Parathyroid adenoma (tissue), 2 donors: ENCODE results near the gene PRKG1.

Experiments
- H2AFZ ChIP-seq: fragments of 300-600 bp; sonication (generic); one replicate; pipeline ENCODE4 v1.7.0; 2017; ENCODE audit warnings: antibody characterized with exemption, mild to moderate bottlenecking
- H3K27ac ChIP-seq: fragments of 300-600 bp; sonication (generic); one replicate; pipeline ENCODE4 v1.7.0; 2017
- H3K27me3 ChIP-seq: fragments of 300-600 bp; sonication (generic); one replicate; pipeline ENCODE4 v1.7.0; 2017; ENCODE audit warnings: low read length; ENCODE audit not compliant: control insufficient read depth, insufficient read depth
- H3K36me3 ChIP-seq: fragments of 300-600 bp; sonication (generic); one replicate; pipeline ENCODE4 v1.7.0; 2017; ENCODE audit warnings: low read length; ENCODE audit not compliant: control insufficient read depth, insufficient read depth
- H3K4me1 ChIP-seq: fragments of 300-600 bp; sonication (generic); one replicate; pipeline ENCODE4 v1.7.0; 2017; ENCODE audit warnings: control low read depth
- H3K4me2 ChIP-seq: fragments of 300-600 bp; sonication (generic); one replicate; pipeline ENCODE4 v1.7.0; 2017; ENCODE audit warnings: low read length
- H3K4me3 ChIP-seq: fragments of 300-600 bp; sonication (generic); one replicate; pipeline ENCODE4 v1.7.0; 2017; ENCODE audit warnings: low read depth, low read length
- H3K79me2 ChIP-seq: fragments of 300-600 bp; sonication (generic); one replicate; pipeline ENCODE4 v1.7.0; 2017; ENCODE audit warnings: control low read depth
- H3K9ac ChIP-seq: fragments of 300-600 bp; sonication (generic); one replicate; pipeline ENCODE4 v1.7.0; 2017; ENCODE audit warnings: mild to moderate bottlenecking
- H3K9me3 ChIP-seq: fragments of 300-600 bp; sonication (generic); one replicate; pipeline ENCODE4 v1.7.0; 2017; ENCODE audit warnings: low read length; ENCODE audit not compliant: control insufficient read depth
- CTCF ChIP-seq: fragments of 300-600 bp; sonication (generic); IDR thresholded peaks from one replicate; pipeline ENCODE4 v1.7.0; 2017; ENCODE audit warnings: antibody characterized with exemption, mild to moderate bottlenecking
- donor health status: primary hyperparathyroidism.

PRKG1 gene

GRCh38 chr10:51640120-51640819 lies 566.0 kb downstream of the PRKG1 start:
- Histone ChIP-seq H3K4me2 (no peak overlapping the region), H3K9ac (no peak overlapping the region), H2AFZ (no peak overlapping the region), H3K79me2 (no peaks in the 10 kb centered on the region), H3K27me3 (no peaks in the 10 kb centered on the region), H3K9me3 (no peaks in the 10 kb centered on the region), H3K4me3 (no peak overlapping the region), H3K4me1 (no peaks in the 10 kb centered on the region), H3K27ac (no peak overlapping the region), H3K36me3 (no peaks in the 10 kb centered on the region)
- no peak for TF ChIP-seq CTCF

- Histone ChIP-seq H3K9me3 (no peaks in the 10 kb centered on the region), H3K27me3 (no peaks in the 10 kb centered on the region), H2AFZ (no peak overlapping the region), H3K4me3 (no peak overlapping the region), H3K27ac (no peak overlapping the region), H3K9ac (no peak overlapping the region), H3K36me3 (no peaks in the 10 kb centered on the region), H3K4me1 (no peaks in the 10 kb centered on the region), H3K4me2 (no peak overlapping the region), H3K79me2 (no peaks in the 10 kb centered on the region)
- no peak for TF ChIP-seq CTCF
These were observed 568.3 kb downstream of the PRKG1 start for GRCh38 chr10:51642581-51642980.

- H2AFZ ChIP-seq, result no peak overlapping the region
- H3K79me2 ChIP-seq, result no peaks in the 10 kb centered on the region
- no peaks in the 10 kb centered on the region for H3K36me3 ChIP-seq
- H3K9ac ChIP-seq, result no peak overlapping the region
- no peaks in the 10 kb centered on the region for H3K27me3 ChIP-seq
- H3K9me3 ChIP-seq, result no peaks in the 10 kb centered on the region
- TF ChIP-seq CTCF, result no peak
- no peak overlapping the region for H3K4me3 ChIP-seq
- H3K4me2 ChIP-seq, result no peak overlapping the region
- H3K27ac ChIP-seq, result no peak overlapping the region
- H3K4me1 ChIP-seq, result no peaks in the 10 kb centered on the region
These were observed 569.4 kb downstream of the PRKG1 start for GRCh38 chr10:51643734-51644133.

GRCh38 chr10:51649064-51649463 lies 574.8 kb downstream of the PRKG1 start:
- H3K9ac ChIP-seq, result no peak overlapping the region
- no peaks in the 10 kb centered on the region for H3K4me1 ChIP-seq
- H3K36me3 ChIP-seq, result no peaks in the 10 kb centered on the region
- H3K9me3 ChIP-seq, result no peaks in the 10 kb centered on the region
- H3K4me3 ChIP-seq, result no peak overlapping the region
- no peaks in the 10 kb centered on the region for H3K27me3 ChIP-seq
- no peaks in the 10 kb centered on the region for H3K79me2 ChIP-seq
- no peak overlapping the region for H2AFZ ChIP-seq
- no peak for TF ChIP-seq CTCF
- H3K4me2 ChIP-seq, result no peak overlapping the region
- no peak overlapping the region for H3K27ac ChIP-seq

GRCh38 chr10:51651063-51651462 lies 576.8 kb downstream of the PRKG1 start:
- H3K4me3 ChIP-seq, result no peak overlapping the region
- no peak overlapping the region for H3K27ac ChIP-seq
- H3K79me2 ChIP-seq, result no peaks in the 10 kb centered on the region
- H3K27me3 ChIP-seq, result no peaks in the 10 kb centered on the region
- H3K36me3 ChIP-seq, result no peaks in the 10 kb centered on the region
- no peak for TF ChIP-seq CTCF
- no peak overlapping the region for H3K4me2 ChIP-seq
- no peaks in the 10 kb centered on the region for H3K9me3 ChIP-seq
- no peaks in the 10 kb centered on the region for H3K4me1 ChIP-seq
- H2AFZ ChIP-seq, result no peak overlapping the region
- H3K9ac ChIP-seq, result no peak overlapping the region
